ENCODE data around the gene AAK1. TPM values are rescaled to one million over a fixed set of nuclear protein-coding genes. Genes with fewer than 3 reads are reported as not detected.

Gene AAK1
- total RNA-seq, 3 donors from 2014 or later (not counting 1 experiment from before 2014, with no cell fraction given), result 174 to 249 (median 204) TPM

GRCh38 chr2:69597843-69598610 lies 45.5 kb downstream of the AAK1 start:
- Histone ChIP-seq H3K27me3 (ENCODE audit: control insufficient read depth, insufficient read depth, low read length) (no peaks in the 10 kb centered on the region), H3K4me3 (ENCODE audit: low read length) (no peak overlapping the region), H3K36me3 (ENCODE audit: control insufficient read depth, insufficient read depth, low read length) (no peaks in the 10 kb centered on the region), H3K9me3 (ENCODE audit: control insufficient read depth, insufficient read depth, low read length) (no peaks in the 10 kb centered on the region), H3K4me1 (ENCODE audit: control insufficient read depth, insufficient read depth, low read length) (peaks cover 13% of the 10 kb centered on the region), H3K27ac (ENCODE audit: low read length) (no peak overlapping the region)
- 67% methylated on average over 1 of the region's 5 CpGs for WGBS (ENCODE audit: insufficient coverage)
- intact Hi-C loops (cut with micrococcal nuclease), result loop anchor here (10.0 kb wide), 1 partner anchor 47 kb away; the partner anchor contains the start of gene AAK1
- H3K27ac Mint-ChIP-seq, result peak overlapping the region; percentile 77 to 82
- no peaks in the 10 kb centered on the region for H3K9me3 Mint-ChIP-seq
- DNase-seq, result no peak
- no peak for TF ChIP-seq CTCF (IDR thresholded peaks at IDR 0.05)
- no peaks in the 10 kb centered on the region for H3K36me3 Mint-ChIP-seq
- H3K4me3 Mint-ChIP-seq, result peak overlapping the region; percentile 45
- no peaks in the 10 kb centered on the region for H3K27me3 Mint-ChIP-seq (ENCODE audit: low read depth in 2 of 2)
- H3K4me1 Mint-ChIP-seq, result peaks cover 57 to 64% of the 10 kb centered on the region in 2 donors
- peak; percentile 46 to 68 (median 53) for ATAC-seq

GRCh38 chr2:69597105-69597504 lies 46.4 kb downstream of the AAK1 start:
- Mint-ChIP-seq H3K27ac (peak overlapping the region; percentile 77 to 82), H3K36me3 (no peaks in the 10 kb centered on the region), H3K4me3 (peak overlapping the region; percentile 21), H3K27me3 (ENCODE audit: low read depth in 2 of 2) (no peaks in the 10 kb centered on the region), H3K9me3 (no peaks in the 10 kb centered on the region), H3K4me1 (peaks cover 61 to 70% of the 10 kb centered on the region in 2 donors)
- no peak for TF ChIP-seq CTCF (IDR thresholded peaks at IDR 0.05)
- peaks cover 15% of the 10 kb centered on the region for H3K4me1 ChIP-seq (ENCODE audit: control insufficient read depth, insufficient read depth, low read length)
- no peak overlapping the region for H3K4me3 ChIP-seq (ENCODE audit: low read length)
- H3K36me3 ChIP-seq (ENCODE audit: control insufficient read depth, insufficient read depth, low read length), result no peaks in the 10 kb centered on the region
- peak in 2 of 3 donors; percentile 38 to 59 for ATAC-seq
- intact Hi-C loops (cut with micrococcal nuclease), result loop anchor here (10.0 kb wide), 1 partner anchor 48 kb away; the partner anchor contains the start of gene AAK1
- DNase-seq, result no peak
- H3K9me3 ChIP-seq (ENCODE audit: control insufficient read depth, insufficient read depth, low read length), result no peaks in the 10 kb centered on the region
- no peak overlapping the region for H3K27ac ChIP-seq (ENCODE audit: low read length)
- 28% methylated on average over 5 of the region's 5 CpGs for WGBS (ENCODE audit: insufficient coverage)
- H3K27me3 ChIP-seq (ENCODE audit: control insufficient read depth, insufficient read depth, low read length), result no peaks in the 10 kb centered on the region

- no peak overlapping the region for H3K4me3 Mint-ChIP-seq
- H3K27ac ChIP-seq (ENCODE audit: low read length), result no peak overlapping the region
- H3K4me3 ChIP-seq (ENCODE audit: low read length), result no peak overlapping the region
- H3K4me1 Mint-ChIP-seq, result peaks cover 63 to 67% of the 10 kb centered on the region in 2 donors
- intact Hi-C loops (cut with micrococcal nuclease), result loop anchor here (10.0 kb wide), 1 partner anchor 50 kb away; the partner anchor contains the start of gene AAK1
- no peak for TF ChIP-seq CTCF (IDR thresholded peaks at IDR 0.05)
- H3K36me3 Mint-ChIP-seq, result no peaks in the 10 kb centered on the region
- H3K27me3 Mint-ChIP-seq (ENCODE audit: low read depth in 2 of 2), result no peaks in the 10 kb centered on the region
- H3K27me3 ChIP-seq (ENCODE audit: control insufficient read depth, insufficient read depth, low read length), result no peaks in the 10 kb centered on the region
- H3K4me1 ChIP-seq (ENCODE audit: control insufficient read depth, insufficient read depth, low read length), result peaks cover 22% of the 10 kb centered on the region
- WGBS (ENCODE audit: insufficient coverage), result no CpG with 5 or more reads among the region's 3 CpGs
- no peak for ATAC-seq
- no peaks in the 10 kb centered on the region for H3K9me3 ChIP-seq (ENCODE audit: control insufficient read depth, insufficient read depth, low read length)
- no peaks in the 10 kb centered on the region for H3K9me3 Mint-ChIP-seq
- H3K27ac Mint-ChIP-seq, result peak overlapping the region in 1 of 2 donors; percentile 53
- DNase-seq, result no peak
- H3K36me3 ChIP-seq (ENCODE audit: control insufficient read depth, insufficient read depth, low read length), result no peaks in the 10 kb centered on the region
Observed at GRCh38 chr2:69594341-69594740, 49.2 kb downstream of the AAK1 start.

Data from natural killer cell (primary cell).